Trophoblast cell (in vitro differentiated cells and primary cell): ENCODE results near the gene TEX19.

Experiments
- DNase-seq, 2 donors: peaks; one replicate each; pipeline ENCODE4 v3.0.0-alpha.2; 2016
- H2AFZ ChIP-seq: 2 replicates; pipeline ENCODE4 v1.6.1; 2013; ENCODE audit warnings: low read length, moderate library complexity, mild to moderate bottlenecking; ENCODE audit not compliant: insufficient read depth, poor library complexity
- H2AK5ac ChIP-seq: 2 replicates; pipeline ENCODE4 v1.6.1; 2013; ENCODE audit warnings: mild to moderate bottlenecking, low read length
- H2BK120ac ChIP-seq: 2 replicates; pipeline ENCODE4 v1.6.1; 2013; ENCODE audit warnings: low read length, mild to moderate bottlenecking, moderate library complexity; ENCODE audit not compliant: insufficient read depth, poor library complexity
- H2BK12ac ChIP-seq: 2 replicates; pipeline ENCODE4 v1.6.1; 2013; ENCODE audit warnings: mild to moderate bottlenecking, low read length, moderate library complexity
- H2BK5ac ChIP-seq: 2 replicates; pipeline ENCODE4 v1.6.1; 2013; ENCODE audit warnings: low read length, low read depth, moderate library complexity, mild to moderate bottlenecking; ENCODE audit not compliant: poor library complexity
- H3K14ac ChIP-seq: 2 replicates; pipeline ENCODE4 v1.6.1; 2013; ENCODE audit warnings: mild to moderate bottlenecking, low read length
- H3K18ac ChIP-seq: 2 replicates; pipeline ENCODE4 v1.6.1; 2013; ENCODE audit warnings: mild to moderate bottlenecking, low read length
- H3K23ac ChIP-seq: 2 replicates; pipeline ENCODE4 v1.6.1; 2013; ENCODE audit warnings: low read length
- H3K27ac ChIP-seq: 2 replicates; pipeline ENCODE4 v1.5.1; 2013; ENCODE audit warnings: low read depth, mild to moderate bottlenecking, inconsistent platforms, low read length, moderate library complexity
- H3K27me3 ChIP-seq: 2 replicates; pipeline ENCODE4 v1.6.1; 2013; ENCODE audit warnings: inconsistent platforms, mild to moderate bottlenecking, low read length, moderate library complexity; ENCODE audit not compliant: insufficient read depth
- H3K36me3 ChIP-seq, 2 experiments: 1 replicate in 1 of 2; 2 replicates in 1 of 2; pipeline ENCODE4 v1.6.1; 2013; ENCODE audit warnings: low read length in 2 of 2, mild to moderate bottlenecking in 2 of 2, moderate library complexity in 1 of 2; ENCODE audit not compliant: insufficient read depth in 2 of 2, control insufficient read depth in 1 of 2
- H3K4ac ChIP-seq: 2 replicates; pipeline ENCODE4 v1.6.1; 2013; ENCODE audit warnings: low read depth, mild to moderate bottlenecking, low read length, moderate library complexity
- H3K4me1 ChIP-seq, 2 experiments: 1 replicate in 1 of 2; 2 replicates in 1 of 2; pipeline ENCODE4 v1.6.1; 2013; ENCODE audit warnings: low read length in 2 of 2, mild to moderate bottlenecking in 2 of 2, moderate library complexity in 1 of 2; ENCODE audit not compliant: insufficient read depth in 2 of 2, control insufficient read depth in 1 of 2
- H3K4me2 ChIP-seq: 2 replicates; pipeline ENCODE4 v1.6.1; 2013; ENCODE audit warnings: inconsistent platforms, mild to moderate bottlenecking, low read length, moderate library complexity
- H3K4me3 ChIP-seq: 2 replicates; pipeline ENCODE4 v1.5.1; 2013; ENCODE audit warnings: mild to moderate bottlenecking, low read depth, low read length, inconsistent platforms
- H3K79me1 ChIP-seq: one replicate; pipeline ENCODE4 v1.6.1; 2013; ENCODE audit warnings: low read length
- H3K79me2 ChIP-seq: 2 replicates; pipeline ENCODE4 v1.6.1; 2013; ENCODE audit warnings: low read length, mild to moderate bottlenecking; ENCODE audit not compliant: control insufficient read depth, insufficient read depth, poor library complexity
- H3K9ac ChIP-seq: 2 replicates; pipeline ENCODE4 v1.6.1; 2013; ENCODE audit warnings: mild to moderate bottlenecking, low read length
- H3K9me3 ChIP-seq: 2 replicates; pipeline ENCODE4 v1.6.1; 2013; ENCODE audit warnings: low read depth, mild to moderate bottlenecking, control low read depth, inconsistent platforms, low read length; ENCODE audit not compliant: insufficient read depth
- H4K12ac ChIP-seq: 2 replicates; pipeline ENCODE4 v1.6.1; 2013; ENCODE audit warnings: low read depth, mild to moderate bottlenecking, low read length, moderate library complexity
- H4K8ac ChIP-seq: 2 replicates; pipeline ENCODE4 v1.6.1; 2013; ENCODE audit warnings: low read depth, mild to moderate bottlenecking, low read length, moderate library complexity
- H4K91ac ChIP-seq: one replicate; pipeline ENCODE4 v1.6.1; 2013; ENCODE audit warnings: low read depth, mild to moderate bottlenecking, low read length, moderate library complexity
- WGBS: extraction: QIAGEN DNeasy Blood & Tissue Kit; methylation state at CpG from one replicate; pipeline ENCODE4 v1.1.7; 2013; ENCODE audit warnings: missing lambda C conversion rate; ENCODE audit not compliant: insufficient read length, insufficient coverage; ENCODE audit errors: extremely low coverage; 5-methylcytosine and 5-hydroxymethylcytosine counted together

TEX19 gene

GRCh38 chr17:82397449-82398335, 38.6 kb downstream of the TEX19 start:
- H3K4me1 ChIP-seq, result peaks cover 0 to 7% of the 10 kb centered on the region in 2 experiments
- no peak overlapping the region for H3K9ac ChIP-seq
- H2BK12ac ChIP-seq, result no peak overlapping the region
- no peak overlapping the region for H4K12ac ChIP-seq
- H2AFZ ChIP-seq, result no peak overlapping the region
- H3K18ac ChIP-seq, result no peak overlapping the region
- H2BK120ac ChIP-seq, result no peak overlapping the region
- H3K79me2 ChIP-seq, result no peaks in the 10 kb centered on the region
- H4K91ac ChIP-seq, result no peak overlapping the region
- no peak overlapping the region for H3K14ac ChIP-seq
- H3K27me3 ChIP-seq, result no peaks in the 10 kb centered on the region
- H2BK5ac ChIP-seq, result no peak overlapping the region
- WGBS, result no CpG with 5 or more reads among the region's 38 CpGs
- no peak overlapping the region for H3K4me2 ChIP-seq
- no peak overlapping the region for H3K4ac ChIP-seq
- no peaks in the 10 kb centered on the region for H3K9me3 ChIP-seq
- H3K27ac ChIP-seq, result no peak overlapping the region
- no peak overlapping the region for H4K8ac ChIP-seq
- no peak overlapping the region for H3K23ac ChIP-seq
- peak overlapping the region; percentile 5 for H3K4me3 ChIP-seq
- no peaks in the 10 kb centered on the region for H3K79me1 ChIP-seq
- no peak for DNase-seq
- peaks cover 3 to 11% of the 10 kb centered on the region in 2 experiments for H3K36me3 ChIP-seq
- H2AK5ac ChIP-seq, result no peak overlapping the region

GRCh38 chr17:82399041-82399441, 40.0 kb downstream of the TEX19 start:
- no peak overlapping the region for H2AFZ ChIP-seq
- H4K12ac ChIP-seq, result no peak overlapping the region
- H3K4ac ChIP-seq, result no peak overlapping the region
- no peak overlapping the region for H3K4me2 ChIP-seq
- H3K9ac ChIP-seq, result no peak overlapping the region
- H4K8ac ChIP-seq, result no peak overlapping the region
- WGBS, result no CpG with 5 or more reads among the region's 13 CpGs
- no peak overlapping the region for H3K4me3 ChIP-seq
- DNase-seq, result no peak
- H2BK5ac ChIP-seq, result no peak overlapping the region
- no peak overlapping the region for H3K18ac ChIP-seq
- peaks cover 9 to 13% of the 10 kb centered on the region in 2 experiments for H3K36me3 ChIP-seq
- no peaks in the 10 kb centered on the region for H3K9me3 ChIP-seq
- H4K91ac ChIP-seq, result no peak overlapping the region
- no peak overlapping the region for H2BK120ac ChIP-seq
- no peak overlapping the region for H2BK12ac ChIP-seq
- H3K14ac ChIP-seq, result no peak overlapping the region
- H3K23ac ChIP-seq, result no peak overlapping the region
- peaks cover 0 to 7% of the 10 kb centered on the region in 2 experiments for H3K4me1 ChIP-seq
- H3K27me3 ChIP-seq, result no peaks in the 10 kb centered on the region
- no peaks in the 10 kb centered on the region for H3K79me2 ChIP-seq
- no peak overlapping the region for H3K27ac ChIP-seq
- H3K79me1 ChIP-seq, result no peaks in the 10 kb centered on the region
- H2AK5ac ChIP-seq, result no peak overlapping the region

DNA sequence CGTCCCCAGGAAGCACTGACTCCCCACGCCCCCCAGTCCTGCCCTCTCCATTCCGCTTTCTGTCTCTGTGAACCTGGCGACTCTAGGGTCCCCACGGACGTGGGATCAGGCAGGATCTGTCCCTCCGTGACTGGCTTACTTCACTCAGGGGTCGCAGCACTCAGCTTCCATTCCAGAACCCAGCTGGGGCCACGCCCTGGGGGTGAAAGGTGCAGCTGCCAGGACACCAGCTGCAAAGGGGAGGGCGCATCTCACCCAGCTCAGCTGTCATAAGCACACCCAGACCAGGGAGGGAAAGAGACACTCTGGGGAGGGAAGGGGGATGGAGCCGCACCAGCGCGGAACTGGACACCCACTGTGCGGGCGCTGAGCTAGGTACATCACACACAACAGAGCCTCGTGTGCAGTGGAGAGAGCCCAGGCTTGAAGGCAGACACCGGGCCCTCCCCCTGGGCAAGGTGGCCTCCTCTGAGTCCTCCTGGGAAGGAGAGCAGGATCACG, 40.6 kb downstream of the TEX19 start:
- H3K4me3 ChIP-seq, result no peak overlapping the region
- H4K12ac ChIP-seq, result no peak overlapping the region
- H2BK120ac ChIP-seq, result no peak overlapping the region
- H2AFZ ChIP-seq, result no peak overlapping the region
- H3K36me3 ChIP-seq, result peaks cover 9 to 14% of the 10 kb centered on the region in 2 experiments
- no peak overlapping the region for H3K23ac ChIP-seq
- H3K9me3 ChIP-seq, result no peaks in the 10 kb centered on the region
- no peaks in the 10 kb centered on the region for H3K79me2 ChIP-seq
- no peaks in the 10 kb centered on the region for H3K27me3 ChIP-seq
- H3K9ac ChIP-seq, result no peak overlapping the region
- H3K79me1 ChIP-seq, result no peaks in the 10 kb centered on the region
- WGBS, result no CpG with 5 or more reads among the region's 18 CpGs
- H4K8ac ChIP-seq, result no peak overlapping the region
- no peak for DNase-seq
- no peak overlapping the region for H2BK12ac ChIP-seq
- H3K27ac ChIP-seq, result no peak overlapping the region
- no peak overlapping the region for H3K4me2 ChIP-seq
- H2AK5ac ChIP-seq, result no peak overlapping the region
- H3K4me1 ChIP-seq, result peaks cover 0 to 7% of the 10 kb centered on the region in 2 experiments
- no peak overlapping the region for H3K18ac ChIP-seq
- H3K14ac ChIP-seq, result no peak overlapping the region
- H3K4ac ChIP-seq, result no peak overlapping the region
- H4K91ac ChIP-seq, result no peak overlapping the region
- no peak overlapping the region for H2BK5ac ChIP-seq

DNA sequence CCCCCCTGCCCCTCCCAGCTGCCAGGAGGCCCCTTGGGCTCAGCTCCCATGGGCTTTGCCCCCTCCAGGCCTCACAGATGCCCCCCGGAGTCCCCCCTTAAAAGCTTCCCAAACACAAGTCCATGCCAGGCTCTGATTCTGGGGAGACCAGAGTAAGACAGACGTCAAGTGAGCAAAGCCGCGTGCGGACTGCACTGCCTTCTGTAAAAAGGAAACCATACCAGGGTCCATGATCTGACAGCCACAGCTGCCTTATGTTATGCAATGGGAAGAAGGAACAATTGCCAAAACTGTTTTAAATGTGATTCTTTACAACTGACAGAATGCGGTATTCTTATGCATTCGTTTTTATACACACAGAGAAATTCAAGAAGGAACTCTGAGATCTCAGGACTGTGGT, 41.2 kb downstream of the TEX19 start:
- Histone ChIP-seq H3K27ac (no peak overlapping the region), H2AK5ac (no peak overlapping the region), H3K4me1 (peaks cover 0 to 7% of the 10 kb centered on the region in 2 experiments), H3K4me3 (no peak overlapping the region), H3K4me2 (no peak overlapping the region), H3K9ac (no peak overlapping the region), H3K4ac (no peak overlapping the region), H2BK12ac (no peak overlapping the region), H4K91ac (no peak overlapping the region), H4K12ac (no peak overlapping the region), H4K8ac (no peak overlapping the region), H2BK120ac (no peak overlapping the region), H3K9me3 (no peaks in the 10 kb centered on the region), H3K27me3 (no peaks in the 10 kb centered on the region), H2BK5ac (no peak overlapping the region), H3K18ac (no peak overlapping the region), H3K14ac (no peak overlapping the region), H3K23ac (no peak overlapping the region), H3K79me2 (no peaks in the 10 kb centered on the region), H2AFZ (no peak overlapping the region), H3K79me1 (no peaks in the 10 kb centered on the region), H3K36me3 (peaks cover 9 to 14% of the 10 kb centered on the region in 2 experiments)
- WGBS, result no CpG with 5 or more reads among the region's 7 CpGs
- DNase-seq, result no peak
